NCI-H748 (cell line): ENCODE results near the gene SLC25A2.
"Not testable (repeated sequence)": the region's sequence is repeated elsewhere in the genome, so short reads cannot be mapped to it uniquely, and the experiment has no call there.

ENCODE experiments used
- DNase-seq: peaks from one replicate; lab custom pipeline; 2025; ENCODE audit not compliant: unreplicated experiment; lab: John Stamatoyannopoulos, UW

SLC25A2 gene

GRCh38 chr5:141303756-141304155 lies at the start of gene SLC25A2:
TSS of gene SLC25A2 (minus strand) at chr5:141304049. CDS start at chr5:141303865, 184 bp downstream.
- DNase-seq: no peak

- DNase-seq: no peak
Measured at GRCh38 chr5:141351591-141351990, 47.7 kb upstream of the SLC25A2 start.

- peak; percentile 93 for DNase-seq
Measured at GRCh38 chr5:141349917-141350619, 46.2 kb upstream of the SLC25A2 start, which contains the start of gene PCDHGB1. TSS of gene PCDHGB1 (plus strand) at chr5:141350099. CDS start at chr5:141350261, 162 bp downstream.

GRCh38 chr5:141346017-141346416 lies 42.2 kb upstream of the SLC25A2 start:
- not testable (repeated sequence) for DNase-seq

- DNase-seq: no peak
Measured at GRCh38 chr5:141345327-141345726, 41.5 kb upstream of the SLC25A2 start.

- no peak for DNase-seq
Measured at GRCh38 chr5:141343953-141344463, 40.2 kb upstream of the SLC25A2 start.

- DNase-seq: peak; percentile 39
Measured at GRCh38 chr5:141343242-141343952, 39.5 kb upstream of the SLC25A2 start, which contains the start of gene PCDHGA3. TSS of gene PCDHGA3 (plus strand) at chr5:141343829. CDS start at chr5:141344034, 205 bp downstream.

- no peak for DNase-seq
Measured at GRCh38 chr5:141342773-141343172, 38.9 kb upstream of the SLC25A2 start.

- DNase-seq: not testable (repeated sequence)
Measured at GRCh38 chr5:141340781-141341354, 37.0 kb upstream of the SLC25A2 start.

- peak; percentile 30 for DNase-seq
Measured at GRCh38 chr5:141338538-141339306, 34.9 kb upstream of the SLC25A2 start, which contains the start of gene PCDHGA2. TSS of gene PCDHGA2 (plus strand) at chr5:141338760.

- not testable (repeated sequence) for DNase-seq
Measured at GRCh38 chr5:141332571-141332970, 28.7 kb upstream of the SLC25A2 start.

GRCh38 chr5:141330299-141331080 lies 26.6 kb upstream of the SLC25A2 start, which contains the start of gene PCDHGA1:
TSS of gene PCDHGA1 (plus strand) at chr5:141330514.
- peak; percentile 36 for DNase-seq

GRCh38 chr5:141328231-141328630 lies 24.4 kb upstream of the SLC25A2 start:
- no peak for DNase-seq

- peak; percentile 90 for DNase-seq
Measured at GRCh38 chr5:141326088-141326854, 22.4 kb upstream of the SLC25A2 start.

- no peak for DNase-seq
Measured at GRCh38 chr5:141322261-141322660, 18.4 kb upstream of the SLC25A2 start.

GRCh38 chr5:141320225-141321169 lies 16.6 kb upstream of the SLC25A2 start, which contains the start of gene TAF7:
TSS of gene TAF7 (minus strand) at chr5:141320784. CDS start at chr5:141320044, 740 bp downstream.
- peak; percentile 94 for DNase-seq

- DNase-seq: no peak
Measured at GRCh38 chr5:141319699-141320098, 15.8 kb upstream of the SLC25A2 start.

GRCh38 chr5:141319202-141319601 lies 15.4 kb upstream of the SLC25A2 start:
- no peak for DNase-seq
